ENCODE data around the gene ASTN2.
"Not testable (repeated sequence)": the region's sequence is repeated elsewhere in the genome, so short reads cannot be mapped to it uniquely, and the experiment has no call there.

The ASTN2 gene

DNA sequence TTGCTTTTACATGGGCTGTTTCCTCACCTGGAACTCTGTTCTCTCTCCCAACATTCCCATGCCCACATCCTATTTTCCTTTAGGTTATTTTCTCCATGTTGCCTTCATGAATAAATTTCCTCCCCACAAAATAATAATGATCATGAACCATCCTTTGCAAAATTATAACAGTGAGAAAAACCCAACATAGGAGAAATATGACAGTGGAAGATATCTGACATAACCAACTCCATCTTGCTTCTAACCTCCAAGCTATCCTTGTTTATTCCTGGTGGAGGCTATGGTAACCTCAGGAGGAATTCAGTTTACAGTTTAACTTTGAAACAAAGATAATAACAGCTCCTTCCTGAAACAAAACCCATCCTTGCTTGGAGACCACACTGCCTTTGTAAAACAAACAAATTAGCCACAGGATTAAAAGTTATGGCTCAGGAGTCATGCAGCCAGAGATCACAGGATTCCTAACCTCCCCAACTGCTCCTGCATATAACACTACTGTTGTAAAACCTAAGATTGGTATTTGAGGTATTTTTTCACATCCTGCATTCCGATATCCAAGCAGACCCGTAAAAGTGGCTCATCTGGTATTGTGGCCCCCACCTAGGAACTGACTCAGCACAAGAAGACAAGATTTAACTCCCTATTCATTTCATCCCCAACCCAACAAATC is 515.4 kb downstream of the ASTN2 start:
- TF ChIP-seq CTCF (IDR thresholded peaks at IDR 0.05; ENCODE audit: extremely low read depth, insufficient read depth, missing control alignments): no peak
- in situ Hi-C loops (cut with MboI; ENCODE audit: low pct_unique_long_range_greater_than_20kb, low sequenced_read_pairs, unreplicated experiment): no loop called here
- no peak for DNase-seq (ENCODE audit: low spot score)

GRCh38 chr9:116898131-116898530 is 516.7 kb downstream of the ASTN2 start:
- DNase-seq (ENCODE audit: low spot score); in situ Hi-C loops (cut with MboI; ENCODE audit: low pct_unique_long_range_greater_than_20kb, low sequenced_read_pairs, unreplicated experiment): not testable (repeated sequence)

GRCh38 chr9:116897201-116897600 is 517.7 kb downstream of the ASTN2 start:
- in situ Hi-C loops (cut with MboI; ENCODE audit: low pct_unique_long_range_greater_than_20kb, low sequenced_read_pairs, unreplicated experiment): no loop called here
- no peak for TF ChIP-seq CTCF (IDR thresholded peaks at IDR 0.05; ENCODE audit: extremely low read depth, insufficient read depth, missing control alignments)
- DNase-seq (ENCODE audit: low spot score): no peak

DNA sequence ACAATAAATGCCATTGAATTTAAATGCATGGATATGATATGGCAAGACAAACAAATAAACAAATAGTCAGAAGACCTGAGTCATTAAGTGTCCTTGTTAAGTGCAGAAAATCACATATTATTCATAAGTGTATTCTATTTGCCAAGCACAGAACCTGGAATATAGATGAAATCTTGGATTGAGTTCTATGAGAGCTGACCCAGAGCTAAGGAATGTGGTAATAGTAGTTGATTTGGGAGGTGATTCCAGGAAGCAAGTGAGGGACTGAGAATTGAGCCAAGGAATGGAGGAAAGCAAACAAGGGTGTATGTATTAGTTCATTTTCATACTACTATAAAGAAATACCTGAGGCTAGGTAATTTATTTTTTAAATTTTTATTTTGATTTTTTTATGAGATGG is 518.9 kb downstream of the ASTN2 start:
- TF ChIP-seq CTCF (IDR thresholded peaks at IDR 0.05; ENCODE audit: extremely low read depth, insufficient read depth, missing control alignments): no peak
- in situ Hi-C loops (cut with MboI; ENCODE audit: low pct_unique_long_range_greater_than_20kb, low sequenced_read_pairs, unreplicated experiment): no loop called here
- DNase-seq (ENCODE audit: low spot score): no peak

DNA sequence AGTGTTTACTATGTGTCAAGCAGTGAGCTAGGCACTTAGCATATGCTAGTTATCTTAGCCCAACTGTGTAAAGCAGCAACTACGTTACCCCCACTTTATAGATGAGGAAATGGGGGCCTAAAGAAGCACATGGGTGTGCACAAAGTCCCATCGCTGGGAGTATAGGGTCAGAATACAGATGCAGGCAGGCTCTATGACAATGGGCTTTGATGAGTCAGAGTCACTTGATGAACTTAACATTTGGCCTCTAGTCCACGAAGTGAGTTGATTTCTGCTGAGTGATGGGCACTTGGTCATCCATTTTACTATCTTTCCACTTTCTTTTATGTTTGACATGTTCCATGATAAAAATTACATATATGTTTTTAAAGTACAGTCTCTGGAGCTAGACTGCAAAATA is 523.4 kb downstream of the ASTN2 start:
- DNase-seq (ENCODE audit: low spot score): no peak
- in situ Hi-C loops (cut with MboI; ENCODE audit: low pct_unique_long_range_greater_than_20kb, low sequenced_read_pairs, unreplicated experiment): no loop called here
- TF ChIP-seq CTCF (IDR thresholded peaks at IDR 0.05; ENCODE audit: extremely low read depth, insufficient read depth, missing control alignments): no peak

- in situ Hi-C loops (cut with MboI; ENCODE audit: low pct_unique_long_range_greater_than_20kb, low sequenced_read_pairs, unreplicated experiment): not testable (repeated sequence)
Observed at GRCh38 chr9:116888476-116888875, 526.4 kb downstream of the ASTN2 start.

GRCh38 chr9:116888066-116888465 is 526.8 kb downstream of the ASTN2 start:
- DNase-seq (ENCODE audit: low spot score): no peak
- in situ Hi-C loops (cut with MboI; ENCODE audit: low pct_unique_long_range_greater_than_20kb, low sequenced_read_pairs, unreplicated experiment): no loop called here
- TF ChIP-seq CTCF (IDR thresholded peaks at IDR 0.05; ENCODE audit: extremely low read depth, insufficient read depth, missing control alignments): no peak

More at GRCh38 chr9:116888476-116888875, 526.4 kb downstream of the ASTN2 start:
- not testable (repeated sequence) for DNase-seq (ENCODE audit: low spot score)

GRCh38 chr9:116883676-116884075 is 531.2 kb downstream of the ASTN2 start:
- no peak for TF ChIP-seq CTCF (IDR thresholded peaks at IDR 0.05; ENCODE audit: extremely low read depth, insufficient read depth, missing control alignments)
- in situ Hi-C loops (cut with MboI; ENCODE audit: low pct_unique_long_range_greater_than_20kb, low sequenced_read_pairs, unreplicated experiment): no loop called here
- no peak for DNase-seq (ENCODE audit: low spot score)

All from GM13977 (cell line).